Ishikawa (cell line): ENCODE data around the gene HDGFL2.

ENCODE experiments used
- EP300 ChIP-seq: IDR thresholded peaks from 2 replicates; pipeline ENCODE4 v1.6.1; 2012; ENCODE audit warnings: borderline replicate concordance
- TEAD4 ChIP-seq: IDR thresholded peaks from 2 replicates; pipeline ENCODE4 v1.6.1; 2012
- YY1 ChIP-seq: IDR thresholded peaks from 2 replicates; pipeline ENCODE4 v1.6.1; 2012; ENCODE audit warnings: low read depth
- TF ChIP-seq, protein P1 (sequence below): IDR thresholded peaks from 2 replicates; pipeline ENCODE4 v1.6.1; 2012

DNA sequence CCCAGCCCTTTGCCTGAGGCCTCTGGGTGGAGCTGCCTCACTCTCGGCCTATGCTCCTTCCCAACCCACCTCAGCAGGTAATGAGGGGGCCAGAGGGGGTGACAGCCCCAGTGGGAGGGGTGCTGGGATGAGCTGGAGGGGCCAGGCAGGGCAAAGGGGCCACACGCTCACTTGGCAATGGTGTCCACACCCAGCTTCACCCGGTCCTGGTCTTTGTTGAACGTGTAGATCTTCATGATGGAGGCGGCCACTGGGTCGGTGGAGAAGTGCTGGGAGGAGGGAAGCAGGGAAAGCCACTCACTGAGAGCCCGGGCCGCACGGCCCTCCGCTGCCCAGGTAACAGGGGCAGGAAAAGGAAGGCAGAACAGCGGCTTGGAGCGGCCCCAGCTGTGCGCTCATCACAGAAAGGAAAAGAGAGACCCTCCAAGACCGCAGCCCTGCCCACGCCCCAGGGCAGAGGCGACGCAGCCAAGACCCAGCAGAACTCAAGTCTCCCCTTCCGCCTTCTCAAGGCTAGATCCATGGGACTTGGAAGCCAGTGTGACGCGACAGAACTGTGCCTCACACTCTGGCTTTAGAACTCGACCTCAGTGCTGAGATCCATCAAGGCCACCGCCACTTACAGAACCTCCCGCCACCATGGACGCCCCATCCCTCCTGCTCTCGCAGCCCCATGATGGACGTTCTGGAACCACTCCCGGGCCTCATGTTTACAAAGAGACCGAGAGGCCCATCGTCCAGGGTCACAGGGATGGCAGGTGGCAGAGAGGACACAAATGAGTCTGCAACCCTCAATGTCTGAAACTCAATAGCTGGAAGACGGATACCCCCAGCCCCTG, 23.7 kb upstream of the HDGFL2 start:
- TF ChIP-seq, protein P1, sequence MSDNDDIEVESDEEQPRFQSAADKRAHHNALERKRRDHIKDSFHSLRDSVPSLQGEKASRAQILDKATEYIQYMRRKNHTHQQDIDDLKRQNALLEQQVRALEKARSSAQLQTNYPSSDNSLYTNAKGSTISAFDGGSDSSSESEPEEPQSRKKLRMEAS, result no peak
- TF ChIP-seq EP300 (no peak), YY1 (no peak), TEAD4 (no peak)
